ENCODE data around the gene OR8K5.

DNA sequence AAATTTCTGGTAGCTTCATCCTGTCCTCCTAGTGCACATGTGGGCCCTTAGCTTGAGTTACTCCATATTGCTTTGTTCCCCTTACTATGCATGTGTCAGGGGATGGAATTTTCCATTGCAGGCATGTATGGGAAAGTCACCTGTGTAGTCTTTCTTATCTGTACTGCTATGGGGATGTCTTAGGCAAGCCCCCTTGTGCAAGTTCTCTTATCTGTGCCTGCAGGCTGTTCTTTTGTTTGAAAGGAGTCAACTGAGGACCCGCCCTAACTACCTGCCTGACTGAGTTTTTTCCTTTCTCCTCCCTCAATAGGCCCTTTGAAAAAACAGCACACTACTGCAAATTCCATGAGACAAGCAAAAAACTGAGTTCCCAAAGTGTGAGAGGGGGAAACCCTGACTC is 8.7 kb downstream of the OR8K5 start:
- no peak for TF ChIP-seq SCRT2 (tag by site-specific recombination; IDR thresholded peaks at IDR 0.05)
- TF ChIP-seq, protein P1, sequence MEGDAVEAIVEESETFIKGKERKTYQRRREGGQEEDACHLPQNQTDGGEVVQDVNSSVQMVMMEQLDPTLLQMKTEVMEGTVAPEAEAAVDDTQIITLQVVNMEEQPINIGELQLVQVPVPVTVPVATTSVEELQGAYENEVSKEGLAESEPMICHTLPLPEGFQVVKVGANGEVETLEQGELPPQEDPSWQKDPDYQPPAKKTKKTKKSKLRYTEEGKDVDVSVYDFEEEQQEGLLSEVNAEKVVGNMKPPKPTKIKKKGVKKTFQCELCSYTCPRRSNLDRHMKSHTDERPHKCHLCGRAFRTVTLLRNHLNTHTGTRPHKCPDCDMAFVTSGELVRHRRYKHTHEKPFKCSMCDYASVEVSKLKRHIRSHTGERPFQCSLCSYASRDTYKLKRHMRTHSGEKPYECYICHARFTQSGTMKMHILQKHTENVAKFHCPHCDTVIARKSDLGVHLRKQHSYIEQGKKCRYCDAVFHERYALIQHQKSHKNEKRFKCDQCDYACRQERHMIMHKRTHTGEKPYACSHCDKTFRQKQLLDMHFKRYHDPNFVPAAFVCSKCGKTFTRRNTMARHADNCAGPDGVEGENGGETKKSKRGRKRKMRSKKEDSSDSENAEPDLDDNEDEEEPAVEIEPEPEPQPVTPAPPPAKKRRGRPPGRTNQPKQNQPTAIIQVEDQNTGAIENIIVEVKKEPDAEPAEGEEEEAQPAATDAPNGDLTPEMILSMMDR (tag by site-specific recombination; IDR thresholded peaks at IDR 0.05): no peak
- TF ChIP-seq ZNF2 (tag by site-specific recombination; IDR thresholded peaks at IDR 0.05): no peak
- TF ChIP-seq ZNF529 (tag by site-specific recombination; IDR thresholded peaks at IDR 0.05; ENCODE audit: insufficient replicate concordance): no peak

Measured in HEK293 (cell line).